H9 (cell line): ENCODE results near the gene OR52W1. TPM values are rescaled to one million over a fixed set of nuclear protein-coding genes. Genes with fewer than 3 reads are reported as not detected.

Experiments used
- DNase-seq: peaks from one replicate; pipeline ENCODE4 v3.0.0-alpha.2; 2017
- H2AFZ ChIP-seq: one replicate; pipeline ENCODE4 v1.6.1; 2013; ENCODE audit warnings: mild to moderate bottlenecking, low read length, control low read depth, moderate library complexity
- H2AK5ac ChIP-seq: 2 replicates; pipeline ENCODE4 v1.6.1; 2013; ENCODE audit warnings: low read length, control low read depth, mixed read lengths; ENCODE audit not compliant: insufficient read length
- H2BK120ac ChIP-seq: one replicate; pipeline ENCODE4 v1.6.1; 2013; ENCODE audit warnings: low read depth, mild to moderate bottlenecking, low read length, control low read depth, inconsistent platforms; ENCODE audit not compliant: poor library complexity, severe bottlenecking
- H2BK12ac ChIP-seq: 2 replicates; pipeline ENCODE4 v1.6.1; 2013; ENCODE audit warnings: low read length, control low read depth, mixed read lengths, low read depth; ENCODE audit not compliant: insufficient read length
- H2BK15ac ChIP-seq: 2 replicates; pipeline ENCODE4 v1.6.1; 2013; ENCODE audit warnings: low read depth, low read length, control low read depth
- H2BK20ac ChIP-seq: one replicate; pipeline ENCODE4 v1.6.1; 2013; ENCODE audit warnings: low read depth, mild to moderate bottlenecking, low read length, control low read depth, inconsistent platforms; ENCODE audit not compliant: poor library complexity, severe bottlenecking
- H2BK5ac ChIP-seq: 2 replicates; pipeline ENCODE4 v1.6.1; 2013; ENCODE audit warnings: low read length, control low read depth, mixed read lengths; ENCODE audit not compliant: insufficient read length
- H3K14ac ChIP-seq: 2 replicates; pipeline ENCODE4 v1.6.1; 2013; ENCODE audit warnings: low read length, control low read depth; ENCODE audit not compliant: insufficient read depth
- H3K18ac ChIP-seq: 2 replicates; pipeline ENCODE4 v1.6.1; 2013; ENCODE audit warnings: low read depth, mild to moderate bottlenecking, mixed read lengths, low read length, control low read depth; ENCODE audit not compliant: insufficient read length
- H3K23ac ChIP-seq: 2 replicates; pipeline ENCODE4 v1.6.1; 2013; ENCODE audit warnings: low read length, control low read depth, mixed read lengths, low read depth; ENCODE audit not compliant: insufficient read length
- H3K23me2 ChIP-seq: 2 replicates; pipeline ENCODE4 v1.6.1; 2013; ENCODE audit warnings: low read depth, mild to moderate bottlenecking, mixed read lengths, low read length, control low read depth; ENCODE audit not compliant: insufficient read length, poor library complexity, severe bottlenecking
- H3K27ac ChIP-seq: 2 replicates; pipeline ENCODE4 v1.5.1; 2013; ENCODE audit warnings: low read length, control low read depth, mixed read lengths, low read depth; ENCODE audit not compliant: insufficient read length
- H3K27me3 ChIP-seq: 2 replicates; pipeline ENCODE4 v1.6.1; 2013; ENCODE audit warnings: low read length, control low read depth, inconsistent platforms; ENCODE audit not compliant: insufficient read depth
- H3K4ac ChIP-seq: 2 replicates; pipeline ENCODE4 v1.6.1; 2013; ENCODE audit warnings: low read depth, mild to moderate bottlenecking, control low read depth, inconsistent platforms, low read length, moderate library complexity
- H3K4me1 ChIP-seq: 2 replicates; pipeline ENCODE4 v1.6.1; 2013; ENCODE audit warnings: low read length, control low read depth, inconsistent platforms; ENCODE audit not compliant: insufficient read depth
- H3K4me2 ChIP-seq: 2 replicates; pipeline ENCODE4 v1.6.1; 2013; ENCODE audit warnings: low read length, control low read depth, mixed read lengths; ENCODE audit not compliant: insufficient read length, insufficient read depth
- H3K56ac ChIP-seq: 2 replicates; pipeline ENCODE4 v1.6.1; 2013; ENCODE audit warnings: low read depth, mild to moderate bottlenecking, mixed read lengths, low read length, control low read depth; ENCODE audit not compliant: insufficient read length
- H3K79me1 ChIP-seq: 2 replicates; pipeline ENCODE4 v1.6.1; 2013; ENCODE audit warnings: low read depth, mild to moderate bottlenecking, moderate library complexity, low read length, control low read depth, inconsistent platforms; ENCODE audit not compliant: insufficient read depth, poor library complexity, severe bottlenecking
- H3K79me2 ChIP-seq: 2 replicates; pipeline ENCODE4 v1.6.1; 2013; ENCODE audit warnings: low read length, control low read depth, inconsistent platforms; ENCODE audit not compliant: insufficient read depth
- H3K9ac ChIP-seq: 2 replicates; pipeline ENCODE4 v1.6.1; 2013; ENCODE audit warnings: low read length, control low read depth, mixed read lengths; ENCODE audit not compliant: insufficient read length; ENCODE audit errors: extremely low read depth
- H3K9me3 ChIP-seq: one replicate; pipeline ENCODE4 v1.6.1; 2013; ENCODE audit warnings: low read depth, low read length, inconsistent platforms; ENCODE audit not compliant: control insufficient read depth
- H3T11ph ChIP-seq: one replicate; pipeline ENCODE4 v1.6.1; 2013; ENCODE audit warnings: mild to moderate bottlenecking, low read length, control low read depth, inconsistent platforms
- H4K20me1 ChIP-seq: one replicate; pipeline ENCODE4 v1.6.1; 2013; ENCODE audit not compliant: control insufficient read depth, insufficient read length, insufficient read depth
- H4K5ac ChIP-seq: 2 replicates; pipeline ENCODE4 v1.6.1; 2013; ENCODE audit warnings: low read depth, mild to moderate bottlenecking, mixed read lengths, low read length, control low read depth; ENCODE audit not compliant: insufficient read length
- H4K8ac ChIP-seq: replicated peaks from 2 replicates; pipeline ENCODE4 v1.6.1; 2013; ENCODE audit warnings: low read length, control low read depth, mixed read lengths, low read depth; ENCODE audit not compliant: insufficient read length
- H4K91ac ChIP-seq: 2 replicates; pipeline ENCODE4 v1.6.1; 2013; ENCODE audit warnings: low read depth, mild to moderate bottlenecking, moderate library complexity, mixed read lengths, low read length, control low read depth; ENCODE audit not compliant: insufficient read length
- H3K27ac Mint-ChIP-seq, 3 experiments: 2 replicates in 2 of 3; 3 replicates in 1 of 3; pipeline ENCODE4 v1.8.0; 2020 to 2021; ENCODE audit warnings: mixed read lengths in 3 of 3, mild to moderate bottlenecking in 1 of 3, moderate library complexity in 1 of 3
- H3K27me3 Mint-ChIP-seq: 2 replicates; pipeline ENCODE4 v1.8.0; 2021; ENCODE audit warnings: low read depth, mild to moderate bottlenecking, moderate library complexity, mixed read lengths
- H3K36me3 Mint-ChIP-seq, 3 experiments: 2 replicates in 2 of 3; 3 replicates in 1 of 3; pipeline ENCODE4 v1.8.0; 2020 to 2021; ENCODE audit warnings: low read depth in 3 of 3, mixed read lengths in 3 of 3; ENCODE audit not compliant: insufficient read depth in 1 of 3
- H3K4me1 Mint-ChIP-seq, 2 experiments: 2 replicates each; pipeline ENCODE4 v1.8.0; 2020; ENCODE audit warnings: mixed read lengths in 2 of 2
- H3K4me3 Mint-ChIP-seq, 2 experiments: 2 replicates in 1 of 2; 3 replicates in 1 of 2; pipeline ENCODE4 v1.8.0; 2020 to 2021; ENCODE audit warnings: mild to moderate bottlenecking in 2 of 2, mixed read lengths in 2 of 2, moderate library complexity in 1 of 2
- H3K9me3 Mint-ChIP-seq, 2 experiments: 2 replicates in 1 of 2; 3 replicates in 1 of 2; pipeline ENCODE4 v1.8.0; 2020; ENCODE audit warnings: mild to moderate bottlenecking in 2 of 2, mixed read lengths in 2 of 2, moderate library complexity in 1 of 2
- WGBS: extraction: QIAGEN DNeasy Blood & Tissue Kit; methylation state at CpG from one replicate; pipeline ENCODE4 v1.1.7; 2013; ENCODE audit warnings: missing lambda C conversion rate, low lambda C conversion rate, mixed read lengths; ENCODE audit not compliant: insufficient read length; ENCODE audit errors: extremely low coverage; 5-methylcytosine and 5-hydroxymethylcytosine counted together
- total RNA-seq: library from RNA; stranded (reverse); gene quantifications from 2 replicates; pipeline ENCODE4 v1.2.1, GENCODE V29; 2021
- TF ChIP-seq, protein P1 (sequence below): fragments of 200-600 bp; sonication (generic); conservative IDR thresholded peaks from 3 replicates; pipeline ENCODE4 v1.8.0; 2021; ENCODE audit warnings: antibody characterized with exemption, mild to moderate bottlenecking

OR52W1 gene
- total RNA-seq, 1 experiment from 2014 or later, result not detected

DNA sequence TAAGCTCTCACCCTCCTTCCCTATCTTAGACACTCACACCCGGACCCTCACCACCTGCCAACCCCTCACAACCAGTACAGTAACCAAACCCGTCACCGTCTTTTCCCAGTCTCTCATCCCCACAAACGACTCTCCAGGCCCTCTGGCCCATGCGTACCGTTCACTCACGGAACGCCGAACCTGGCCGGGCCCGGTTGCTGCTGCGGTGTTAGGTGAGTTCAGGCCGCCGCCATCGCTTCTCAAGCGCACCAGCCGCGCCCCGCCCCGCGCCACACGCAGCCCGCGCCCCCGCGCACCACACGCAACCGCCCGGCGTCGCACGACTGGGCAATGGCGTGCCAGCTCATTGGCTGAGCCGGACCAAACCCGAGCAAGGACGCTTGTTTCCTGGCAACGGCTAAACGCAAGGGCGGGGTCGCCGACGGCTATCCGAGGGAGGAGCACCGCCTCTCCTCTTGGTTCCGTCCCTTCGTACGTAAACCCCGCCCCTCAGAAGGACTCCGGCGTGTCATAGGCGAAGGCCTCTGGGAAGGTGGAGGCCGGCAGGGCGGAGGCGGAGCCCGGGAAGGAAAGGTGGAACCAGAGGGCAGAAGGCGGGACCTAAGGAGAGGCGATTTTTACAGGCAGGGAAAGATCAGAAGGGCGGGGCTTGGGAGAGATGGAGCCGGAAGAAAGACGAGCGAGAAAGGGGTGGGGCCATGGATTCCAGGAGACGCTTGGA is 35.5 kb downstream of the OR52W1 start, which contains the start of gene FHIP1B:
Gene FHIP1B (minus strand): TSS at position 250 of the 721 bp plus-strand sequence. CDS start 10,120 bp downstream, outside the sequence.
- no CpG with 5 or more reads among the region's 62 CpGs for WGBS
- Histone ChIP-seq H2BK20ac (no peak within 1 kb of the TSS), H3K27me3 (no peaks in the 10 kb centered on the region), H3K9me3 (no peaks in the 10 kb centered on the region), H2BK15ac (no peak within 1 kb of the TSS), H3K23me2 (peaks cover 7% of the 10 kb centered on the region), H2AFZ (peak within 1 kb of the TSS; percentile 7), H3K23ac (no peak within 1 kb of the TSS), H3K4me2 (peak within 1 kb of the TSS; percentile 97), H3K27ac (no peak within 1 kb of the TSS), H2AK5ac (no peak within 1 kb of the TSS), H3K79me1 (no peaks in the 10 kb centered on the region), H2BK120ac (no peak within 1 kb of the TSS), H3K4ac (no peak within 1 kb of the TSS), H3K4me1 (no peaks in the 10 kb centered on the region), H3K79me2 (peaks cover 12% of the 10 kb centered on the region; the same call in 1 of the 2 replicates), H4K5ac (no peak within 1 kb of the TSS), H4K8ac (no peak within 1 kb of the TSS), H4K20me1 (no peaks in the 10 kb centered on the region), H3K56ac (no peak within 1 kb of the TSS), H3T11ph (no peak within 1 kb of the TSS), H2BK5ac (no peak within 1 kb of the TSS), H3K18ac (peak within 1 kb of the TSS; percentile 85), H3K14ac (peak within 1 kb of the TSS; percentile 91), H3K9ac (peak within 1 kb of the TSS; percentile 77), H4K91ac (no peak within 1 kb of the TSS), H2BK12ac (no peak within 1 kb of the TSS)
- Mint-ChIP-seq H3K27ac (peak within 1 kb of the TSS; percentile 94 to 99 (median 97)), H3K4me1 (peaks cover 11 to 14% of the 10 kb centered on the region in 2 experiments), H3K36me3 (no peaks in the 10 kb centered on the region), H3K27me3 (peaks cover 5% of the 10 kb centered on the region), H3K9me3 (no peaks in the 10 kb centered on the region), H3K4me3 (peak within 1 kb of the TSS; percentile 99)
- TF ChIP-seq, protein P1, sequence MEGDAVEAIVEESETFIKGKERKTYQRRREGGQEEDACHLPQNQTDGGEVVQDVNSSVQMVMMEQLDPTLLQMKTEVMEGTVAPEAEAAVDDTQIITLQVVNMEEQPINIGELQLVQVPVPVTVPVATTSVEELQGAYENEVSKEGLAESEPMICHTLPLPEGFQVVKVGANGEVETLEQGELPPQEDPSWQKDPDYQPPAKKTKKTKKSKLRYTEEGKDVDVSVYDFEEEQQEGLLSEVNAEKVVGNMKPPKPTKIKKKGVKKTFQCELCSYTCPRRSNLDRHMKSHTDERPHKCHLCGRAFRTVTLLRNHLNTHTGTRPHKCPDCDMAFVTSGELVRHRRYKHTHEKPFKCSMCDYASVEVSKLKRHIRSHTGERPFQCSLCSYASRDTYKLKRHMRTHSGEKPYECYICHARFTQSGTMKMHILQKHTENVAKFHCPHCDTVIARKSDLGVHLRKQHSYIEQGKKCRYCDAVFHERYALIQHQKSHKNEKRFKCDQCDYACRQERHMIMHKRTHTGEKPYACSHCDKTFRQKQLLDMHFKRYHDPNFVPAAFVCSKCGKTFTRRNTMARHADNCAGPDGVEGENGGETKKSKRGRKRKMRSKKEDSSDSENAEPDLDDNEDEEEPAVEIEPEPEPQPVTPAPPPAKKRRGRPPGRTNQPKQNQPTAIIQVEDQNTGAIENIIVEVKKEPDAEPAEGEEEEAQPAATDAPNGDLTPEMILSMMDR, result no peak
- DNase-seq, result peak; percentile 100
